WI38 (cell line): ENCODE results near the gene CEND1.

Experiments used
- H3K4me3 ChIP-seq: 2 replicates; pipeline ENCODE4 v1.5.1; 2011; ENCODE audit warnings: low read depth, mild to moderate bottlenecking, control low read depth, low read length
- TF ChIP-seq, protein P1 (sequence below): IDR thresholded peaks from 2 replicates; pipeline ENCODE4 v1.5.1; 2012; ENCODE audit warnings: low read depth, mild to moderate bottlenecking, control low read depth, low read length

Gene CEND1

DNA sequence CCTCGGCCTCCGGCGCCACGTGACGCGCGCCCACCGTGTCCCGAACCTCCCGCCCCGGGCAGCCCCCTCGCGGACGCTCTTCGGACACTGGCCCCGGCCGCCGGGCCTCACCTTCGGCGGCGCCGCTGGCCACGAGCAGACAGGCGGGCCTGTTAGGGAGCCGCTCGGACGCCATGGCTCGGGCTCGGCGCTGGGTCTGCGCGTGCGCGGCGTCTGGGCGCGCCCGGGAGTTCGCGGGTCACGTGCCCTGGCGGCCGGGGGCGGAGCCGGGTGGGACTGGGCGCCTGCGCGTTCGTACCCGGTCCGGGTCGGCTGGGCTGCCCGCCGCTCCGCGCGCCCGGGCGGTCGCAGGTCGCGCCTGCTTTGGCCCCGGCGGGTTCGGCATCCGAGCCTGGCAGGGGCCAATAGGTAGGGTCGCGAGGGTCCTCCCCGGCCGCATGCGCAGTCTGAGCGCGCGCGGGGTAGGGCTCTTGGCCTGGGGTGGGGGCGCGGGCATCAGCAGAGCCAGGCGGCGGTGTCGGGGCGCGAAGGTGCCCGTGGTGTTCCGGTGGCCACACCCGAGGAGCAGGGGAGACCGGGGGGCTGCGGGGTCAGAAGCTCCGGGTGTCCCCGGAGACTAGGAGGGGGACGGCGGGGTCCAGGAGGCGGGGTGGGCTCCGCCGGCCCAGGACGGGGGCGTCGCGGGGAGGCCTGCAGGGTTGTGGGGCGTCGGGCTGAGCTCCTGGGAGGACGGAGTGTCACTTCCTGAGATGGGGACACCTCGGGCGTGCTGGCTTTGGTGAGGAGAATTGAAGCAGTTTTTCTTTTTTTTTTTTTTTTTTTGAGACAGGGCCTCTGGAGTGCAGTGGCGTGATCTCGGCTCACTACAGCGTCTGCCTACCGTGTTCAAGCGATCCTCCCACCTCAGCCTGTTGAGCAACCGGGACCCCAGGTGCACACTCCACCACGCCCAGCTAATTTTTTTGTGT, 12.3 kb downstream of the CEND1 start, which contains the start of gene GATD1:
TSS of gene GATD1 (minus strand) at position 200 of the 968 bp plus-strand sequence. CDS start at position 175, 25 bp downstream.
- peak within 1 kb of the TSS; percentile 85 for H3K4me3 ChIP-seq
- TF ChIP-seq, protein P1, sequence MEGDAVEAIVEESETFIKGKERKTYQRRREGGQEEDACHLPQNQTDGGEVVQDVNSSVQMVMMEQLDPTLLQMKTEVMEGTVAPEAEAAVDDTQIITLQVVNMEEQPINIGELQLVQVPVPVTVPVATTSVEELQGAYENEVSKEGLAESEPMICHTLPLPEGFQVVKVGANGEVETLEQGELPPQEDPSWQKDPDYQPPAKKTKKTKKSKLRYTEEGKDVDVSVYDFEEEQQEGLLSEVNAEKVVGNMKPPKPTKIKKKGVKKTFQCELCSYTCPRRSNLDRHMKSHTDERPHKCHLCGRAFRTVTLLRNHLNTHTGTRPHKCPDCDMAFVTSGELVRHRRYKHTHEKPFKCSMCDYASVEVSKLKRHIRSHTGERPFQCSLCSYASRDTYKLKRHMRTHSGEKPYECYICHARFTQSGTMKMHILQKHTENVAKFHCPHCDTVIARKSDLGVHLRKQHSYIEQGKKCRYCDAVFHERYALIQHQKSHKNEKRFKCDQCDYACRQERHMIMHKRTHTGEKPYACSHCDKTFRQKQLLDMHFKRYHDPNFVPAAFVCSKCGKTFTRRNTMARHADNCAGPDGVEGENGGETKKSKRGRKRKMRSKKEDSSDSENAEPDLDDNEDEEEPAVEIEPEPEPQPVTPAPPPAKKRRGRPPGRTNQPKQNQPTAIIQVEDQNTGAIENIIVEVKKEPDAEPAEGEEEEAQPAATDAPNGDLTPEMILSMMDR: no peak

DNA sequence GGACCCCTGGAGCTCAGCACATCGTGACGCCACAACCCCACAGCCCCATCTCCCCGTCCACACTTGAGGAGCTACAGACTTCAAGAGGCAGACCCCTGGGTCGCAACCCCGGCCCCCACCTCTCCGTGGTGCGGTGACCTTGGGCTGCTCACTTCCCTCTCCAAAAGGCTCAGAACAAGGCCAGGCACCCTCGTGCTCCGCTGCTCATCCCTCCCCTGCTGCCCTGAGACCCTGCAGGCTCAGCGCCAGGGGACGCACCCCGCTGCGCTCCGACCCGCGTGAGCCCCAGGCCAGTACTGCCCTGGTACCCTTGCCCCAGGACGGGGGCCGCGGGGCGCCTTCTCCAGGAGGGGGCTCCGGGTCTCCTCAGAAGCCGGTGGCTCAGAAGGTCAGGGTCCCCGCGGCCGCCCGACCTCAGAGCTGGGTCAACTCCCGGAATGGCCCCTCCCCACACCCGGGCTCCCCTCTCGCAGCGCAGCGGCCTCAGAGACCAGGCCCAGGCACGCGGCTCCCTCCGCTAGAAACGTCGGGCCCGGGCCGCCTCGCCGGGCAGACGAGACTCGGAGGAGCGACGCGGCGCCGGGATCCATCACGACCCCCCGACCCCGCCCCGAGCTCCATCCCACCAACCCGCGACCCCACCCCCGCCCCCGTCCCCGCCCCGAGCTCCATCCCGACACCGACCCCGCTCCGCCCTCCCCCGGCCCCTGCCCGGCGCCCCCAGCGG, 13.2 kb downstream of the CEND1 start:
- TF ChIP-seq, protein P1: no peak
- H3K4me3 ChIP-seq: peak overlapping the region; percentile 85

DNA sequence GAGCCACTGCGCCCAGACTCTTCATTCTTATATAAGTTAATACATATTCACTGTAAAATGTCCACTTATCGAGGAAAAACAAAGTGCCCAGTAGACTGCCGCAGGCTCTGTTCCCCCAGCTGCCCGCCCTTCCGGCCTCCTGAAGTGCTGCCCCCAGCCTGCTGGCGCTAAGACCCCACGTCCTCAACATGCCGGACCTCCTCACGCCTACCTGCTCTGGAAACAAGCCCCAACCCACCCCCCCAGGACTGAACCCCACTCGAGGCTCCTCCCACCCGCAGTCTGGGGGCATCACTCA, 13.7 kb downstream of the CEND1 start:
- peak overlapping the region; percentile 85 for H3K4me3 ChIP-seq
- TF ChIP-seq, protein P1: no peak

DNA sequence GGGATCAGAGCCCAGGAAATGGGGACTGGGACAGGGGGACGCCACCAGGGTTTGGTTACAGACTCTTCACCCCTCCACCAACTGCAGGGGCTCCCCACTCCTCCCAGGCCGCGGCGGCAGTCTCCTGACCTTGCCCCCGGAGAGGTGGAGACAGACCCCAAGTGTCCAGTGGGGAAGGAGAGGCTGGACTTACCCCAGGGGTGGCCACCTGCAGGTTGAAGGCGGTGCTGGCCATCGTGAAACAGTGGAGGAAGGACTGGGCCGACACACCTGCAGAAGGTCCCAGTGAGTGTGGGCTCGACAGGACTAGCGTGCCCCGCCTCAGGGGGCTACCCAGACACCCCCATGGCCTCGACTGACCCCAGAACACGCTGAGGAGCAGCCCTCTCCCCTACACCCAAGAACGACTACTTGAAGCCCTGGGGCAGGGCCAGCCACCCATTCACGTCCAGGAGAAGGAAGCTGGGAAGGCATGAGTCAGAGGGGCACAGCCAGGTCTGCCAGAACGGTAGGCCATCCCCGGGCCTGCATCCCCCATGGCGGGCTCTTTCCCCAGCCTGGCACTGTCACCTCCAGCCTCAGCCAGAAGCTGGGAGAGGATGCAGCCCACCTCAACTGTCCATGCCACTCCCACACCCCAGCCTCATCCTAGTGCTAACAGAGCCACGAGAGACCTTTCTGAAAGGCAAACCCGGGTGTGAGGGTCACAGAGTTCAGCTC, 14.9 kb downstream of the CEND1 start:
- TF ChIP-seq, protein P1: no peak
- no peak overlapping the region for H3K4me3 ChIP-seq

DNA sequence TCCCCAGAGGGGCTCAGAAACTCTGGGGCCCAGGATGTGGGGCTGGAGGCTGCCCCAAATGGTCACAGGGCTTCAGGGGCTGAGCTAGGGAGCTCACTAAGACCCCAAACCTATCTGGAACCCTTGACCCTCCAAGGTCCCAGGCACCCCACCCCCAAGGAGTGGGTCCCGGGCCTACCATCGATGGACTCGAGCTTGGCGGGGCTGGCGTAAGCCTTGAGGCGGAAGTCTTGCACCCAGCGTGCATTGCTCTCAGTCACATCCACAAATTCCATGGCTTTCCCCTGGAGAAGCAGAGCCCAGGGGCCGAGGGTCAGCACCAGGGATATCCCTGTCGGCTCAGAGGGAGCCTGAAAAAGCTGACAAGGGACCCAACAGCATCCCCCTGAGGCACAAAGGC, 16.1 kb downstream of the CEND1 start:
- TF ChIP-seq, protein P1: no peak

DNA sequence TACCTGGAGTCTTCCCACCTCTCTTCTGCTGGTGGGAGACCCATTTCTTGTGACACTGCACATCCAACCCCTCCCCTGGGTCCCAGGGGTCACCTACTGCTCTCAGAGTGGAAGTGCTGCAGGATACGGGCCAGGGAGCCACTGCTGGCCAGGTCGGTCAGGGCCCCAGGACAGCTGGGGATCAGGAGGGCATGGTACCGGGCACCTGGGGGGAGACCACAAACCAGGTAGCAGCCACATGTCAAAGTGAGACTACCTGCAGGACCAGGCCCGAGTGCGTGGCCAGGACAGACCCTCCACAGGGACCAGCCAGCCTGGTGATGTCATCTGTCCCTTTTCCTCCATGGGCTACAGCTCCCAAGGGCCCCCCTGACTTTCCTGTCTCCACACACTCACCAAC, 16.5 kb downstream of the CEND1 start:
- TF ChIP-seq, protein P1: no peak
- no peak overlapping the region for H3K4me3 ChIP-seq

More for the DNA sequence above, 16.1 kb downstream of the CEND1 start:
- no peak overlapping the region for H3K4me3 ChIP-seq
